HepG2 (cell line): ENCODE data around the gene PRKACA. TPM values are rescaled to one million over a fixed set of nuclear protein-coding genes. Genes with fewer than 3 reads are reported as not detected.

ENCODE experiments used
- FOXJ3 ChIP-seq: sonication (generic); formaldehyde crosslinking; IDR thresholded peaks from 2 replicates; pipeline ENCODE4 v1.4.0; 2020; ENCODE audit warnings: missing genetic modification reagents, mild to moderate bottlenecking, borderline replicate concordance
- MTERF4 ChIP-seq: sonication (generic); formaldehyde crosslinking; IDR thresholded peaks from 2 replicates; pipeline ENCODE4 v1.8.0; 2023; ENCODE audit warnings: mild to moderate bottlenecking, missing genetic modification reagents
- NRL ChIP-seq: sonication (generic); formaldehyde crosslinking; IDR thresholded peaks from 2 replicates; pipeline ENCODE4 v1.5.0; 2020; ENCODE audit warnings: missing genetic modification reagents, mild to moderate bottlenecking, moderate library complexity, borderline replicate concordance
- PCBP2 ChIP-seq: fragments of 200-400 bp; formaldehyde crosslinking; optimal IDR thresholded peaks from 2 replicates; pipeline ENCODE3; 2018; ENCODE audit warnings: low read length, low read depth; ENCODE audit not compliant: poor library complexity, severe bottlenecking
- POLR2G ChIP-seq: fragments of 200-400 bp; formaldehyde crosslinking; IDR thresholded peaks from 2 replicates; pipeline ENCODE4 v1.6.1; 2018; ENCODE audit warnings: mild to moderate bottlenecking, low read depth, low read length, moderate library complexity
- TCF7L2 ChIP-seq: IDR thresholded peaks from 2 replicates; pipeline ENCODE4 v1.6.1; 2011; ENCODE audit warnings: mild to moderate bottlenecking, low read depth, low read length, moderate library complexity
- ZFY ChIP-seq: sonication (generic); formaldehyde crosslinking; IDR thresholded peaks from 2 replicates; pipeline ENCODE4 v1.4.0; 2020; ENCODE audit warnings: missing genetic modification reagents
- ZNF331 ChIP-seq: sonication (generic); formaldehyde crosslinking; IDR thresholded peaks from 2 replicates; pipeline ENCODE4 v1.4.0; 2020; ENCODE audit warnings: missing genetic modification reagents
- ZNF569 ChIP-seq: sonication (generic); formaldehyde crosslinking; IDR thresholded peaks from 2 replicates; pipeline ENCODE4 v1.5.0; 2020; ENCODE audit warnings: mild to moderate bottlenecking, missing genetic modification reagents, moderate library complexity, borderline replicate concordance
- ZNF800 ChIP-seq: sonication (generic); formaldehyde crosslinking; IDR thresholded peaks from 2 replicates; pipeline ENCODE4 v1.4.0; 2020; ENCODE audit warnings: missing genetic modification reagents
- ZNF841 ChIP-seq: sonication (generic); formaldehyde crosslinking; IDR thresholded peaks from 2 replicates; pipeline ENCODE4 v1.8.1; 2023; ENCODE audit warnings: missing genetic modification reagents, borderline replicate concordance
- polyA plus RNA-seq, 8 experiments: library from polyadenylated mRNA; depleted of rRNA in 3 of 8; stranded (reverse) in 7 of 8; unstranded in 1 of 8; fragments of >200 nt; fragmentation: Illumina TruSeq in 4 of 8; extraction: Trizol in 4 of 8; gene quantifications; 2 replicates each; pipeline versions ENCODE4 v1.2.1 to v1.2.3, GENCODE V29; 2011 to 2016; ENCODE audit warnings: low read depth in 4 of 8, missing spikeins in 1 of 8, mixed read lengths in 1 of 8; ENCODE audit not compliant: insufficient read depth in 1 of 8
- total RNA-seq, 5 experiments: library from RNA; depleted of rRNA; stranded (reverse); fragments of >200 nt; fragmentation: Illumina TruSeq; extraction: Trizol; gene quantifications; 2 replicates each; pipeline ENCODE4 v1.2.3, GENCODE V29; 2016; ENCODE audit warnings: low read depth in 1 of 5
- TF ChIP-seq, protein P1 (sequence below): sonication (generic); formaldehyde crosslinking; IDR thresholded peaks from 2 replicates; pipeline ENCODE4 v1.5.1; 2020; ENCODE audit warnings: missing genetic modification reagents, mild to moderate bottlenecking, borderline replicate concordance
- TF ChIP-seq, protein P2 (sequence below): sonication (generic); formaldehyde crosslinking; IDR thresholded peaks from 2 replicates; pipeline ENCODE4 v1.4.0; 2020; ENCODE audit warnings: low read depth, missing genetic modification reagents

Gene PRKACA
- total and polyA plus RNA-seq, 2 of the 13 experiments (the other 11 are each of a cell fraction or from before 2014, with no cell fraction given): 11.0 to 18.2 TPM

DNA sequence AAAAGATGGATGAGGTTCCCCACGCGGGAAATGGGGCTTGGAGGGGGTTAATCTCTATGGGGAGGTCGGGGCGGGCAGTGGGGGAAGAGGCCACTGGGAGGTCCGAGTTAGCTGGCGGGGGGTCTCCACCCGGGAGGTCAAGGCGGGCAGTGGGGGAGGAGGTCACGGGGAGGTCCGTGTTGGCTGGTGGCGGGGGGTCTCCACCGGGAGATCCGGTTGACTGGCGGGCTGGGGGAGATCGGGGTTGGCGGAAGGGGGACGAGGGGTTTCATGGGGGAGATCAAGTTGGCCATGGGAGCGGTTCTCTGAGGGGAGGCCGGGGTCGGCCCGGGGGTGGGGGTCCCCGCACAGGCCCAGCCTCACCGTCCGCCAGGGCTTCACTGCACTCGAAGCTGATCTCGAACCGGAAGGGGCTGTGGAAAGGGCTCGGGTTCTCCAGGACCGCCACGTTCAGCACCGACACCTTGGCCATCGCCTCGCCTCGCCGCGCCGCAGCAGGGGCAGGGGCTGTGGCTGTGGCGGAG, 18.5 kb upstream of the PRKACA start (continued):
- TF ChIP-seq, protein P1, sequence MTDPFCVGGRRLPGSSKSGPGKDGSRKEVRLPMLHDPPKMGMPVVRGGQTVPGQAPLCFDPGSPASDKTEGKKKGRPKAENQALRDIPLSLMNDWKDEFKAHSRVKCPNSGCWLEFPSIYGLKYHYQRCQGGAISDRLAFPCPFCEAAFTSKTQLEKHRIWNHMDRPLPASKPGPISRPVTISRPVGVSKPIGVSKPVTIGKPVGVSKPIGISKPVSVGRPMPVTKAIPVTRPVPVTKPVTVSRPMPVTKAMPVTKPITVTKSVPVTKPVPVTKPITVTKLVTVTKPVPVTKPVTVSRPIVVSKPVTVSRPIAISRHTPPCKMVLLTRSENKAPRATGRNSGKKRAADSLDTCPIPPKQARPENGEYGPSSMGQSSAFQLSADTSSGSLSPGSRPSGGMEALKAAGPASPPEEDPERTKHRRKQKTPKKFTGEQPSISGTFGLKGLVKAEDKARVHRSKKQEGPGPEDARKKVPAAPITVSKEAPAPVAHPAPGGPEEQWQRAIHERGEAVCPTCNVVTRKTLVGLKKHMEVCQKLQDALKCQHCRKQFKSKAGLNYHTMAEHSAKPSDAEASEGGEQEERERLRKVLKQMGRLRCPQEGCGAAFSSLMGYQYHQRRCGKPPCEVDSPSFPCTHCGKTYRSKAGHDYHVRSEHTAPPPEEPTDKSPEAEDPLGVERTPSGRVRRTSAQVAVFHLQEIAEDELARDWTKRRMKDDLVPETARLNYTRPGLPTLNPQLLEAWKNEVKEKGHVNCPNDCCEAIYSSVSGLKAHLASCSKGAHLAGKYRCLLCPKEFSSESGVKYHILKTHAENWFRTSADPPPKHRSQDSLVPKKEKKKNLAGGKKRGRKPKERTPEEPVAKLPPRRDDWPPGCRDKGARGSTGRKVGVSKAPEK (CRISPR knock-in tag): no peak
- no peak for TF ChIP-seq ZNF331 (CRISPR knock-in tag)
- TF ChIP-seq ZNF800: no peak
- TF ChIP-seq FOXJ3 (CRISPR knock-in tag): no peak
- TF ChIP-seq, protein P2, sequence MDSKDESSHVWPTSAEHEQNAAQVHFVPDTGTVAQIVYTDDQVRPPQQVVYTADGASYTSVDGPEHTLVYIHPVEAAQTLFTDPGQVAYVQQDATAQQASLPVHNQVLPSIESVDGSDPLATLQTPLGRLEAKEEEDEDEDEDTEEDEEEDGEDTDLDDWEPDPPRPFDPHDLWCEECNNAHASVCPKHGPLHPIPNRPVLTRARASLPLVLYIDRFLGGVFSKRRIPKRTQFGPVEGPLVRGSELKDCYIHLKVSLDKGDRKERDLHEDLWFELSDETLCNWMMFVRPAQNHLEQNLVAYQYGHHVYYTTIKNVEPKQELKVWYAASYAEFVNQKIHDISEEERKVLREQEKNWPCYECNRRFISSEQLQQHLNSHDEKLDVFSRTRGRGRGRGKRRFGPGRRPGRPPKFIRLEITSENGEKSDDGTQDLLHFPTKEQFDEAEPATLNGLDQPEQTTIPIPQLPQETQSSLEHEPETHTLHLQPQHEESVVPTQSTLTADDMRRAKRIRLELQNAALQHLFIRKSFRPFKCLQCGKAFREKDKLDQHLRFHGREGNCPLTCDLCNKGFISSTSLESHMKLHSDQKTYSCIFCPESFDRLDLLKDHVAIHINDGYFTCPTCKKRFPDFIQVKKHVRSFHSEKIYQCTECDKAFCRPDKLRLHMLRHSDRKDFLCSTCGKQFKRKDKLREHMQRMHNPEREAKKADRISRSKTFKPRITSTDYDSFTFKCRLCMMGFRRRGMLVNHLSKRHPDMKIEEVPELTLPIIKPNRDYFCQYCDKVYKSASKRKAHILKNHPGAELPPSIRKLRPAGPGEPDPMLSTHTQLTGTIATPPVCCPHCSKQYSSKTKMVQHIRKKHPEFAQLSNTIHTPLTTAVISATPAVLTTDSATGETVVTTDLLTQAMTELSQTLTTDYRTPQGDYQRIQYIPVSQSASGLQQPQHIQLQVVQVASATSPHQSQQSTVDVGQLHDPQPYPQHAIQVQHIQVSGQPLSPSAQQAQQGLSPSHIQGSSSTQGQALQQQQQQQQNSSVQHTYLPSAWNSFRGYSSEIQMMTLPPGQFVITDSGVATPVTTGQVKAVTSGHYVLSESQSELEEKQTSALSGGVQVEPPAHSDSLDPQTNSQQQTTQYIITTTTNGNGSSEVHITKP (CRISPR knock-in tag): no peak
- 0 out of 2 replicates have a peak, but pooled peaks have one; percentile 10 for TF ChIP-seq NRL (CRISPR knock-in tag)
- no peak for TF ChIP-seq PCBP2
- peak; percentile 72; the same call in 1 of the 2 replicates for TF ChIP-seq ZFY (CRISPR knock-in tag)
- TF ChIP-seq ZNF841 (CRISPR knock-in tag): no peak
- no peak for TF ChIP-seq TCF7L2
- no peak for TF ChIP-seq POLR2G
- no peak for TF ChIP-seq MTERF4 (CRISPR knock-in tag)
- TF ChIP-seq ZNF569 (CRISPR knock-in tag): no peak
